NCI-H2196 treated with DMSO at 0.1 percent for 48 hours (cell line): Measurements from ENCODE around the gene AGBL4.

Experiments
- DNase-seq: peaks from one replicate; lab custom pipeline; 2025; ENCODE audit not compliant: unreplicated experiment; lab: John Stamatoyannopoulos, UW

AGBL4 gene

DNA sequence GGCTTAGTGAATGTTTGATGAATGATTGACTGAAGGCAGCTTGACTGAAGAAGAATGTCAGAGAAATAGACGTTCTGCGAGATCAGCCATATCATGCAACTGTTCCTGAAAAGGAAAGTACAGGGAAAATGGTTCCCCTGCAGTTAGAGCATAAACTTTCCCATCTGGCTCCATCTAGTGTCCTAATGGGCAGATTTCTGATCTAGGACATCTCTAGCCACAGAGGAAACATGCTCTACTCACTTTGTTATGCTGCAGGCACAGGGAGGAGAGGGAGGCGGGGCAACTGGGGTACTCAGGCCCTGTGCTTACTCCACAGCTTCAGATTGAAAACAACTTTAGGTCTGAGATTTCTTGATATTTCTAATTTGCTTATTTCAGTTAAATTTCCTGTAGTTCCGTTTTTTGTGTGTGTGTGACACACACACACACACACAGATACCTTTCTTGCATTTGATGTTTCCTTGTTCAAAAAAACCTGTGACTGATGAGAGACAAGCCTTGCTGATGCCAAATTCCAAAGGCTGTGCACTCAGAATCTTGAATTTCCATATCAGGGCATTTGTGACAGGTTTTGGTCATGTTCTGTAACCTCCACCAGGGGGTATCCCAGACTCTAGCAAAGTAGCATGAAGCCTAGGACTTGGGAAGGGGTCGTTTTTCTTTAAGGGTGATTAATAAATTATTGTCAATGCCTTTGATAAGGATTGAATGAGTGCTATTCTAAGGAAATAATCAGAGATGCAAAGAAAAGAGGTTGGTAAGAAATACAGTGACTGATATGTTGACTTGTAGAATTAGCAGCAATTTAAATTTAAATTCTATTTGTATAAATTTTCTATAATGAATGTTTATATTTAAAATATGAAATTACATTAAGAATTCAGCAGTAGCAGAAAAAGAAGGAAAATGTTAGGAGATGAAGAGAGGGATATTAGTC is 1107.4 kb downstream of the AGBL4 start:
- DNase-seq, result peak; percentile 31

DNA sequence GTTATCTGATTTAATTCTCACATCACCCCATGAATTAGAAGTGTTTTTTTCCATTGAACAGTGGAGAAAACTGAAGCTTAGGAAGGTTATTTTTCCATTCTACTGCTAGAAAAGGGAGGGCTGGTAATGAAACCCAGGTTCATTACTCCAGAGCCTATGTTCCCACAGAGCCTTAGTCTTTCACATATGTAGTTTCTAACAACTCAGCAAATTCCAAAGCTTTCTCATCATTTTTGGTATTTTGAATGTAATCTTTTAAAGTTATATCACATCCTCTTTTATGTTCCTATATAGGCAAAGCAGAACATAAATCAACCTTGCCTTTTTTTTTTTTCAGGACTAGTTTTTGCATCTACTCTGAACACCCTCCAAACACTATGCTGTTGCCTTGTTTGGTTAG is 1115.1 kb downstream of the AGBL4 start:
- no peak for DNase-seq

GRCh38 chr1:48906729-48907128 is 1117.0 kb downstream of the AGBL4 start:
- no peak for DNase-seq

GRCh38 chr1:48906164-48906563 is 1117.6 kb downstream of the AGBL4 start:
- no peak for DNase-seq

DNA sequence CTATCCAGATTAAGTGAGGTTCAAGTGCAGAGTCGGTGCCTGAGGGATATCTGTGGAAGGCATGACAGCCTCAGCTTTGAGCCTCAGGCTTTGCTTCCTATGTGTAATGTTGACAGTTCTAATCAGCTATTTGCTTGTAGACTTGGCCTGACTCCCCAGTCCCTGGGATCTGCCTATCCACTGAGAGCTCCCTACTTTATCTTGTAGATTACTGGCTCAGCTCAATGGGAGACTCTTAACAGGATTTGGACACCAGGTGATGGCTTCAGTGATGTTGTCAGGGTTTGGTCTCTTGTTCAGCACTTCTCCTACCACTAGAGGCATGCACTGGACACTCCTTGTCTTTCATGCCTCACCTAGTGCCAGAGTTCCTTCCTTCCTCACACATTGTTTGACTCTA is 1120.5 kb downstream of the AGBL4 start:
- no peak for DNase-seq

DNA sequence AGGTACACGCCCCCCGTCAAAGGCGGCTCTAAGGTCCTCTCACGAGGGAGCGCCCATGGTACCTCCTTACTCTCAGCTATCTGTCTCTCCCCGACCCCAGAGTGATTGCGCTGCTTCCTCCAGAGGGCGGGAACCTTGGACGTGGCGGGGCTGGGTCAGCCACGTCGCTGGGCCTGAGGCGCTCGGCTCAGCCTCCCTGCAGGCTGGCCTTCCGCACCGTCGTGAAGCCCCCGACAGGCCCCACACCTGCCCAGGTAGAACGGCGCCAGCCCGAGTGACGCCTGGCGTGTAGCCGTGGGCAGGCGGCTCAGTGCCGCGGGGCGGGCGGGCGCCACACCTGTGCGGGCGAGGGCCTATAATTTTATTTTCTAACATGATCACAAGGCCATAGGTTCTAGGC is 1124.9 kb downstream of the AGBL4 start:
- no peak for DNase-seq

- no peak for DNase-seq
These were observed 1134.1 kb downstream of the AGBL4 start for GRCh38 chr1:48889615-48890014.

- DNase-seq, result no peak
These were observed 1134.7 kb downstream of the AGBL4 start for GRCh38 chr1:48889082-48889481.

GRCh38 chr1:48887796-48888195 is 1136.0 kb downstream of the AGBL4 start:
- no peak for DNase-seq

DNA sequence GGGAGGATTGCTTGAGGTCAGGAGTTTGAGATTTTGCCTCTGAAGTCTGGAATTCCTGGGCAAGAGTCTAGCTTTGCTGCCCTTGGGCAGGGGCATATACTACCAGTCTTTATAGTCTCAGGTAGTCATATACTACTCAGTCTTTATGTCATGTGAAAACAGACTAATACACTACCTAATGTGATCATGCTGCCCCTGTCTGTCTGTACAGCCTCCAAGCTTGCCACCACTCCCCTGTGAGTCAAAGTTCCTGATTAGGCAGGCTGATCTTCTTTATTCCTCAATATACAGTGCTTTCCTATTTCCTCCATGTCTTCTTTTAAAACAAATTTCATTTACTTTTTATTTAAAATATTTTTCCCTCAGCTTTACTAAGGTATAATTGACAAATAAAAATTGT is 1141.7 kb downstream of the AGBL4 start:
- DNase-seq, result no peak

DNA sequence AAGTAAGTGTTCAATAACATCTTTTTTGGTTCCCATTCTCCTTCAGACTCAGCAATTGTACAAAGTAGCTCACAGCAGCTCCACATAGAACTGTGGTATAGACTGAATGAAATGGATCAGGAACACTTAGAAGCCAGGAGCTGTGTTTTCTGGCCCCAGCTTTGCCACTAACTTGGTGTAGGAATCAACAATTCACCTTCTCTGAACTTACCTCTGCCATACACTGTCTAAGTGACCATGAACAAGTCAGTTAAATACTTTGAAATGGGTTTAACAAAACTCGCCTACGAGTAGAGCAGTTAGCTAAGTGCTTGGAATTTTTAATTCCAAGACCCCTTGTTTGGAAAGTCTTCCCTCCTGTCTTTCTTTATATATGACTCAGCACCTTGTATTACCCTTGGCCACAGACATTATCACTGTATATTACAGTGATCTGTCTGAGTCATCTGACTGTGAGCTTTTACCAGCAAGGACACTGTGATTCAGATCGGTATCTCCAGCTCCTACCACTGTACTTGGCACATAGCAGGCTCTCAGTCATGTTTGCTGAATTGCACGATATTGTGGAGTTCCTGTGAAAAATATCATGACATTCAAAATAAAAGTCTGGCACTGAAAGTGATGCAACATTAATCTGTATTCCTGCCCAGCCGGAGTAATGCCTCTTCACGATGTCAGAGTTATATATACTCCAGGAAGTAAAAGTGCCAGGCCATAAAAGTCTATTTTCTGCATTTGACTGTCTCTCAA is 1145.4 kb downstream of the AGBL4 start:
- no peak for DNase-seq

- no peak for DNase-seq
These were observed 1147.4 kb downstream of the AGBL4 start for GRCh38 chr1:48876330-48876785.

- DNase-seq, result no peak
These were observed 1148.0 kb downstream of the AGBL4 start for GRCh38 chr1:48875552-48876329.

- DNase-seq, result no peak
These were observed 1149.8 kb downstream of the AGBL4 start for GRCh38 chr1:48873944-48874343.

GRCh38 chr1:48870596-48870995 is 1153.2 kb downstream of the AGBL4 start:
- no peak for DNase-seq

GRCh38 chr1:48869116-48869893 is 1154.4 kb downstream of the AGBL4 start:
- DNase-seq, result no peak

DNA sequence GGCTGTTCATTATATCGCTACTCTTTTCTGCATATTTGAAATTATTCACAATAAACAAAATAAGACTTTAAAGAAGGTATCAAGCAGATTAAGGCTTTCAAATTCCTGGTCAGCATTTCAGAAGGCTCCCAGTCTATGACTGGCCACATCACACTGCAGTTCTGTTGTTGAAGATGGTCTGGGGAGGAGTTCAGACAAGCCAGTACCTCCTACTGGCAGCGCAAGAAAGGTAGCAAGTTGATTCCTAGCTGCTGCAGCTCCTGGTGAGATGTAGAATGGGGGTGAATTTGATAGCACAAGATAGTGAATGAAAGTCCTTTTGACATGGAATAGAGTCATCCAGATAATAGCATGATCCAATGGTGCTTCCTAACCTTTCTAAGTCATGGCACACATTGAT is 1158.8 kb downstream of the AGBL4 start:
- DNase-seq, result no peak

GRCh38 chr1:48859456-48859855 is 1164.3 kb downstream of the AGBL4 start:
- no peak for DNase-seq

- DNase-seq, result no peak
These were observed 1165.4 kb downstream of the AGBL4 start for GRCh38 chr1:48858200-48858920.

GRCh38 chr1:48853006-48853405 is 1170.7 kb downstream of the AGBL4 start:
- no peak for DNase-seq
